ENCODE results near the gene KCNJ8. TPM values are rescaled to one million over a fixed set of nuclear protein-coding genes. Genes with fewer than 3 reads are reported as not detected.
"Not testable (repeated sequence)": the region's sequence is repeated elsewhere in the genome, so short reads cannot be mapped to it uniquely, and the experiment has no call there.

KCNJ8 gene
- total RNA-seq, 4 donors from 2014 or later, result 6.1 to 44.9 (median 13.0) TPM

DNA sequence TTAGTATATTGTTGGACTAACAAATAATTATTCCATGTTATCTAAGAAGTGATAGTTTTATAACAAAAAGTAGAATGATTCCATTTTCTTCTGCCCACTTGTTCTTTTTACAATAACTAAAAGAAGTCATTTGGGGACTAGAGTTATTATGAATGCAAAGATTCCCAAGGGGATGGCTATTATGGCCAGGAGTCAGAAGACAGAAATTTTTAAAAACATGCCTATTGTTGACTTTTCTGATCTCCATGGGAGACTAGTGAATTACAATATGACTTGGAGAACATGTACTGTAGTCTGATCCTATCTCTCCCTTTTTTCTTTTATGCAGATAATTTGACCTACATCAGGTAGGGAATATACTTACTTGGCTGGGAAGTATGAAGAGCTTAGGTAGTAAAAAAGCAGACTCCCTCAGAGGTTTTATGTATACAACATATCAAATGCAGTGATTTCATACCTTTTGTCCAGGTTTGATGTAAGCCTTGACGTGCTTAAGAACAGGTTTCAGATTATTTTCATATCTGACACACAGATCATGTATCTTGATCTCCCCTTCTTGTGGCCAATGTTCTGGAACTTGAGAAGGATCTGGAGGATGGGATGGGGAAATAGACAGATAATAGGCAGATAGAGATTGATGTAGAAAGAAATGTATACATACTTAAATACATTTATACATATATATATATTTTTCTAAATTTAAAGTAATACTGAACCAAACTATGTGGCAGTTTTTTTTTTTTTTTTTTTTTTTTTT lies 41.0 kb upstream of the KCNJ8 start:
- Histone ChIP-seq H3K27me3 (no peaks in the 10 kb centered on the region), H3K4me1 (peaks cover 0 to 4% of the 10 kb centered on the region in 2 donors), H3K27ac (no peak overlapping the region), H3K36me3 (no peaks in the 10 kb centered on the region), H3K9me3 (no peaks in the 10 kb centered on the region), H3K4me3 (no peak overlapping the region)
- intact Hi-C loops (cut with DNase I; ENCODE audit: low total_unique reads), result no loop called here
- TF ChIP-seq, protein P1, sequence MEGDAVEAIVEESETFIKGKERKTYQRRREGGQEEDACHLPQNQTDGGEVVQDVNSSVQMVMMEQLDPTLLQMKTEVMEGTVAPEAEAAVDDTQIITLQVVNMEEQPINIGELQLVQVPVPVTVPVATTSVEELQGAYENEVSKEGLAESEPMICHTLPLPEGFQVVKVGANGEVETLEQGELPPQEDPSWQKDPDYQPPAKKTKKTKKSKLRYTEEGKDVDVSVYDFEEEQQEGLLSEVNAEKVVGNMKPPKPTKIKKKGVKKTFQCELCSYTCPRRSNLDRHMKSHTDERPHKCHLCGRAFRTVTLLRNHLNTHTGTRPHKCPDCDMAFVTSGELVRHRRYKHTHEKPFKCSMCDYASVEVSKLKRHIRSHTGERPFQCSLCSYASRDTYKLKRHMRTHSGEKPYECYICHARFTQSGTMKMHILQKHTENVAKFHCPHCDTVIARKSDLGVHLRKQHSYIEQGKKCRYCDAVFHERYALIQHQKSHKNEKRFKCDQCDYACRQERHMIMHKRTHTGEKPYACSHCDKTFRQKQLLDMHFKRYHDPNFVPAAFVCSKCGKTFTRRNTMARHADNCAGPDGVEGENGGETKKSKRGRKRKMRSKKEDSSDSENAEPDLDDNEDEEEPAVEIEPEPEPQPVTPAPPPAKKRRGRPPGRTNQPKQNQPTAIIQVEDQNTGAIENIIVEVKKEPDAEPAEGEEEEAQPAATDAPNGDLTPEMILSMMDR (IDR thresholded peaks at IDR 0.05), result no peak
- no peak for TF ChIP-seq POLR2A (IDR thresholded peaks at IDR 0.05)
- DNase-seq, result no peak

DNA sequence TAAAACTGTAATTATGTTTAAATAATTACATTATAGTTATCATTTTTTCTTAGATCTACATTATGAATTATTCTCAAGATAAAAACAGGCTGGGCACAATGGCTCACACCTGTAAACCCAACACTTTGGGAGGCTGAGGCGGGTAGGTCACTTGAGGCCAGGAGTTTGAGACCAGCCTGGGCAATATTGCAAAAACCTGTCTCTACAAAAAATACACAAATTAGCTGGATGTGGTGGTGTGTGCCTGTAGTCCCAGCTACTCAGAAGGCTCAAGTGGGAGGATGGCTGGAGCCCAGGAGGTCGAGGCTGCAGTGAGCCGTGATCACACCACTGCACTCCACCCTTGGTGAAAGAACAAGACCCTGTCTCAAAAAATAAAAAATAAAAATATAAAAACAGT lies 40.3 kb upstream of the KCNJ8 start:
- Histone ChIP-seq H3K4me1 (peaks cover 0 to 4% of the 10 kb centered on the region in 2 donors), H3K27ac (no peak overlapping the region), H3K4me3 (no peak overlapping the region), H3K27me3 (no peaks in the 10 kb centered on the region), H3K36me3 (no peaks in the 10 kb centered on the region), H3K9me3 (no peaks in the 10 kb centered on the region)
- no peak for DNase-seq
- intact Hi-C loops (cut with DNase I; ENCODE audit: low total_unique reads), result no loop called here
- no peak for TF ChIP-seq POLR2A (IDR thresholded peaks at IDR 0.05)
- TF ChIP-seq, protein P1 (IDR thresholded peaks at IDR 0.05), result no peak

DNA sequence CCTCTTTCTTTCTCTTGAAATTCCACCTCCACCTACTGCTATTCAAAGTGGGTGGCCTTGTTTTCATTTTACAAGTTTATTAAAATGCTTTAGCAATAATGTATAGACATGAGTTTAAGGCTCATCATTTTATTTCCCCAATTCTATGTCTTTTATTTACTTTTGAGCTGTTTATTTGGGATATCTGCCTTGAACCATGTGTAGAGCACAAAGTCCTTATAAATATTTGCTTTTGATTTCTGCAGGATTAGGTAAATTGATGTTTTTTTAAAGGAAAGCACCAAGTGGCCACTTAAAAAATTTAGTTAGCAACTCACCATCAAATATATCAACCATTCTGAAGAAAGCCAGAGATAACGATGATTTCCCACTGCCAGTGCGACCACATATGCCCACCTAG lies 39.8 kb upstream of the KCNJ8 start:
- Histone ChIP-seq H3K4me3 (no peak overlapping the region), H3K27me3 (no peaks in the 10 kb centered on the region), H3K9me3 (no peaks in the 10 kb centered on the region), H3K4me1 (peaks cover 0 to 4% of the 10 kb centered on the region in 2 donors), H3K27ac (no peak overlapping the region), H3K36me3 (no peaks in the 10 kb centered on the region)
- intact Hi-C loops (cut with DNase I; ENCODE audit: low total_unique reads), result no loop called here
- no peak for DNase-seq
- TF ChIP-seq, protein P1 (IDR thresholded peaks at IDR 0.05), result no peak
- TF ChIP-seq POLR2A (IDR thresholded peaks at IDR 0.05), result no peak

DNA sequence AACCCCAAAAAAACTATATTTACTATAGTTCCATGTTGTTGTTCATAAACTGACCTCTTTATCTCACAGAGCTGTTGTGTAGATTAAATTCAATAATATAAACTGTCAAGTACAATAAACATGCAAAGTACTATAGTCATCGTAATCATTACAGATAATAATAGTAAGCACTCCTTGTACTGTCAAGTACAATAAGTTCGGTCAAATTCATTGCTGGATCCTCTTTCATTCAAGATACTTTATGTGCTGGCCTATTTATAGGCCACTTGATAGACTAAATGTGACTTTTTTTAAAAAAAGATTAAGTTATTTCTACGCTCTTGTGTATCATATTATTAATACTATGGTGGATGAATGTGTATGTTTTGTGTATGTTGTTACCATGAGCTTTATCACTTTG lies 39.2 kb upstream of the KCNJ8 start:
- DNase-seq, result no peak
- no peaks in the 10 kb centered on the region for H3K9me3 ChIP-seq
- no peaks in the 10 kb centered on the region for H3K27me3 ChIP-seq
- intact Hi-C loops (cut with DNase I; ENCODE audit: low total_unique reads), result no loop called here
- no peak overlapping the region for H3K27ac ChIP-seq
- H3K4me1 ChIP-seq, result no peaks in the 10 kb centered on the region
- no peak overlapping the region for H3K4me3 ChIP-seq
- no peaks in the 10 kb centered on the region for H3K36me3 ChIP-seq
- TF ChIP-seq POLR2A (IDR thresholded peaks at IDR 0.05), result no peak
- TF ChIP-seq, protein P1 (IDR thresholded peaks at IDR 0.05), result no peak

DNA sequence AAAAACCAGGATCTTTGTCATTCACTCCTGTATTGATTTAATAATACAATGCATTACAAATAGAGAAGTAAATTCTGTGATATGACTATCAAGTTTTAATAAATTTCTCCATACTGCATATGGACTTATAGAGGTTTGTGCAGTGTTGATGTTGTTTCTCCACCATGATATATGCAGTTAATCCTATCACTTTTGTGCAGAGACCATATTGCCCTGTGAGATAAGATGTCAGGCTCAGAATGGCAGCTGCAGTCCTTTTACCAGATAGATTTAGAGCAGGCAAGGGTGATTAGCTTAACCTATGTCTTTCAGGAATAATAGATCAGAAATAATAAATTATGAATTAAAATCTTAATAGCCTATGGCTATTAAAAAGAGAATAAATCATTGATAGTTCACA lies 38.6 kb upstream of the KCNJ8 start:
- no peak overlapping the region for H3K4me3 ChIP-seq
- TF ChIP-seq, protein P1 (IDR thresholded peaks at IDR 0.05), result no peak
- no peak for TF ChIP-seq POLR2A (IDR thresholded peaks at IDR 0.05)

DNA sequence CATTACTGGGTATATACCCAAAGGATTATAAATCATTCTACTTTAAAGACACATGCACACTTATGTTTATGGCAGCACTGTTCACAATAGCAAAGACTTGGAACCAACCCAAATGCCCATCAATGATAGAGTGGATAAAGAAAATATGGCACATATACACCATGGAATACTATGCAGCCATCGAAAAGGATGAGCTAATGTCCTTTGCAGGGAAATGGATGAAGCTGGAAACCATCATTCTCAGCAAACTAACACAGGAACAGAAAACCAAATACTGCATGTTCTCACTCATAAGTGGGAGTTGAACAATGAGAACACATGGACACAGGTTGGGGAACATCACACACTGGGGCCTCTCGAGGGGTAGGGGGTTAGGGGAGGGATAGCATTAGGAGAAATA lies 37.8 kb upstream of the KCNJ8 start:
- H3K4me3 ChIP-seq; H3K27ac ChIP-seq; intact Hi-C loops (cut with DNase I; ENCODE audit: low total_unique reads); H3K27me3 ChIP-seq; DNase-seq; H3K9me3 ChIP-seq; H3K4me1 ChIP-seq; H3K36me3 ChIP-seq: not testable (repeated sequence)

More for the DNA sequence above, 38.6 kb upstream of the KCNJ8 start:
- no peak overlapping the region for H3K27ac ChIP-seq
- no peaks in the 10 kb centered on the region for H3K27me3 ChIP-seq
- DNase-seq, result no peak
- H3K4me1 ChIP-seq, result no peaks in the 10 kb centered on the region
- no peaks in the 10 kb centered on the region for H3K36me3 ChIP-seq
- intact Hi-C loops (cut with DNase I; ENCODE audit: low total_unique reads), result no loop called here
- no peaks in the 10 kb centered on the region for H3K9me3 ChIP-seq

All from uterus (tissue), 4 donors.